Tibial nerve (tissue), 4 donors: ENCODE measurements around the gene PIK3R3.

Experiments
- CTCF ChIP-seq, 5 experiments: fragments of 200-600 bp in 3 of 5; fragments of 450-650 bp in 2 of 5; sonication (generic) in 3 of 5; IDR thresholded peaks; one replicate each; pipeline ENCODE4 v1.5.1; 2016 to 2019; ENCODE audit warnings: antibody characterized with exemption in 5 of 5, mild to moderate bottlenecking in 3 of 5, moderate library complexity in 2 of 5
- EP300 ChIP-seq, 2 donors: sonication (generic); formaldehyde crosslinking; IDR thresholded peaks; one replicate each; pipeline ENCODE4 v1.6.1; 2017; ENCODE audit warnings: antibody characterized with exemption in 2 of 2, mild to moderate bottlenecking in 1 of 2
- POLR2A ChIP-seq, 2 donors: fragments of 450-650 bp; IDR thresholded peaks; one replicate each; pipeline ENCODE4 v1.6.1; 2017; ENCODE audit warnings: antibody characterized with exemption in 2 of 2, mild to moderate bottlenecking in 2 of 2, moderate library complexity in 2 of 2

GRCh38 chr1:46159516-46159915 is 27.1 kb upstream of the PIK3R3 start:
- TF ChIP-seq CTCF (IDR thresholded peaks at IDR 0.05), result no peak
- TF ChIP-seq POLR2A (IDR thresholded peaks at IDR 0.05), result no peak
- no peak for TF ChIP-seq EP300 (IDR thresholded peaks at IDR 0.05)
